NCI-H345 treated with DMSO at 0.1 percent for 48 hours (cell line): Measurements from ENCODE around the gene RAD51B.
"Not testable (repeated sequence)": the region's sequence is repeated elsewhere in the genome, so short reads cannot be mapped to it uniquely, and the experiment has no call there.

Experiments
- DNase-seq: peaks from one replicate; lab custom pipeline; 2025; ENCODE audit not compliant: unreplicated experiment; lab: John Stamatoyannopoulos, UW

RAD51B gene

DNA sequence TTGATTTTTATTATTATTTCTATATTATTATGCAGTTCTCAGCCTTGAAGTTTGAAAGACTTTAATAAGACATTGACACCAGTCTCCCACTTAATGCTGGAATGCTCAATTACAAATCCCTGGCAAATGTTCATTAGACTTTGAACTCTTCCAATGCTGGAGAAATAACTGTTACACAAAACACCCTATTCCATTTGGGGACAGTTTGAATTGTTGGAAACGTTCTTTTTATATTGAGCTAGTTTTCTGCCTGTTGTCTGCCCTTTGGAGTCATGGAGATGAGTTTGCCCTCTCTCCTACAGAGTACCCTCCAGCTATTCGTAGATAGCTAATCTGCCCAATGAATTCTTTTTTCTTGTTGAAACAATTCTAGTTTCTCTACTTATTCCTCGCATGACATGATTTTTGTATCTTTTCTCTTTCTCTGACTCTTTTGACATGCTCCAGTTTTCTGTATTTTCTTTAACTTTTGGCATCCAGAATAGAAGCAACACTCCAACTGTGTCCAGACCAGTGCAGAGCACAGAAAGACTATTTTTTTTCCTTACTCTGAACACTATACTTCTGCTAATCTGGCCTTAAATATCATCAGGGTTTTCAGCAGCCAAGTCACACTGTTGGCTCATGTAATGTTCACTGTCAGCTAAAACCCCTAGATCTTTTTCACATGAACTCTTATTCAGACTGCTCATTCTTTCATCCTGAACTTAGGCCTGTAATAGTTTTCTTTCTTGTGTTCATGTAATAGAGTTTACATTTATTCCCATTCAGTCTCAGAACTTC, 379.3 kb downstream of the RAD51B start:
- DNase-seq, result no peak

DNA sequence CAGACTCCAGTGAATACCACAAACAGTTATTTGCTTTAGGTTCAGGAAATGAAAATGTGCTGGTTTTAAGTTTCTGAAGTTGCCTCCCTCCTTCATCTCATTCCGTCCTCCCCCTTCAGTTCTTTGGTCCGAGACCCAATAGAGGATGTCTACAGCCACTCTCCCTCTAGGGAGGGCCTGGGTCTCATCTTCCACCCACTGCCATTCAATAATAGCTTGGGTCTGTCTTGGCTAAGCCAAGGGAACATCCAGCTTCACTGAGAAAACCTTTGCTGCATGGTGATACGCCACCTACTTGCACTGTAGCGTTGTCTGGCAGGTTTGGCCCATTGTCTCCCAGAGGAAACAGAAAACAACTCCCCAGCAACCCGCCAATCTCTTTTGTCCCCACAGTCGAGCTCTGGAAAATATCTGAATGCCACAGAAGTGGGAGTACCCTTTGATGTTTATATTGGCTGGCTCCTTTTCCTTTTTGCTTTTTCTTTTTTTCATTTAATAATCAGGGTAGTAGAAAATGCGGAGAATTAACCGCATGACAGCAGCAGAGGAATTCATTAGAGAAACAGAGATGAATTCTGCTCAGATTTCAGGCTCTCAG, 380.1 kb downstream of the RAD51B start:
- no peak for DNase-seq

DNA sequence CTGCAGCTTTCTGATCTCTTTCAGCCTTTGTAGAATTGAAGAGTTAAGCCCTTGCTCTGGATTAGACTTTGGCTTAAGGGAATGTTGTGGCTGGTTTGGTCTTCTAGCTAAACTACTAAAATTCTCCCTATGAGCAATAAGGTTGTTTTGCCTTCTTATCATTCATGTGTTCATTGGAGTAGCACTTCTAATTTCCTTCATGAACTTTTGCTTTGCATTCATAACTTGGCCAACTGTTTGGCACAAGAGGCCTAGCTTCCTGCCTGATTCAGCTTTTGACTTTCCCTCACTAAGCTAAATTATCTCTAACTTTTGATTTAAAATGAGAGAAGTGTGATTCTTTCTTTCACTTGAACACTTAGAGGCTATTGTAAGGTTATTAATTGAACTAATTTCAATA, 384.3 kb downstream of the RAD51B start:
- no peak for DNase-seq

DNA sequence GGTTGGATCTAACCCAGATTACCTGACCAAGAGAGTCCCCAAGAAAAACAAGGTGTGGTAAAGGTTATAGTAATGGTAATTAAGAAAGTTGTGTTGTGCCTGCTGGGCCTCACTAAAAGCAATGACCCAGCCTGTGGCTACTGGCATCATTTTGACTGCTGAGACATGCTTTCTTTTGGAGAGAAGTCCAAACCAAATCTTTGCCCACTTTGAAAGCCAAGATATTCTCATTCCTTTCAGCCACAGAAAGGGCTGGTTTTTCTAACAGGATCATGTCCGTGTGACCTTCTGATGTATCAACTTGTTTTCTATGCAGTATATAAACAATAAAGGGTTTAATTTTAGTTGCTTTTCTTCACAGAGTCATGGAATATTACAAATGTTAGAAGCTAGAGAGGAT, 388.6 kb downstream of the RAD51B start:
- DNase-seq, result no peak

DNA sequence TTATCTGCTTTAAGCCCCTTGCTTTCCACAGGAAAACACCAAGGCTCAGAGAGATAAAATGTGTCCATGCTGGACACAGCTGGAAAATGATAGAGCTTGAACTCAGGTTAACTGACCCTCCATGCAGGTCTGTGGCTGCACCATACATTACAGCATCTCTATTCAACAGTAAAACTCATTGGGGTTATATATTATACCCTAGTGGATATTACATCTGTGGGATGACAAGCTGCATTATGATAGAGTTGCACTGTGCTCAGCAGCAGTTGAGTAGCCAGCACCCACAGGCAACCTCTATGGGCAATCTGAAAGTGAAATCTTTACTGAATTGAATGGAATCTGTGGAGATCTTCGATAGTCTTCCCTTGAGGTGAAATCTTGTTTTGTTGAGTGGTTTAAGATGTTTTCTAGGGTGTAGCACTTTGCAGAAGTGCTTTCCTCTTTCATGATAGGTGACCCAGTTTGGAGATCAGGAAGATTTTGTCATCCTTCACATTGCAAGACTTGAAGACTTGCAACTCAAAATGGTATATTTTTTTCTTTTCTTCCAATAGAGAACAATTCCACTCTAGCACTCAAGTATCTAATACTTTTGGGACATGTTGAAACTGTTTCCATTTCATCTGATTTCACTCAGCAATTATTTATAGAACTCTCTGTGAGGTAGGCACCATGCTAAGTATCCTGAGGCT, 389.2 kb downstream of the RAD51B start:
- DNase-seq, result no peak

DNA sequence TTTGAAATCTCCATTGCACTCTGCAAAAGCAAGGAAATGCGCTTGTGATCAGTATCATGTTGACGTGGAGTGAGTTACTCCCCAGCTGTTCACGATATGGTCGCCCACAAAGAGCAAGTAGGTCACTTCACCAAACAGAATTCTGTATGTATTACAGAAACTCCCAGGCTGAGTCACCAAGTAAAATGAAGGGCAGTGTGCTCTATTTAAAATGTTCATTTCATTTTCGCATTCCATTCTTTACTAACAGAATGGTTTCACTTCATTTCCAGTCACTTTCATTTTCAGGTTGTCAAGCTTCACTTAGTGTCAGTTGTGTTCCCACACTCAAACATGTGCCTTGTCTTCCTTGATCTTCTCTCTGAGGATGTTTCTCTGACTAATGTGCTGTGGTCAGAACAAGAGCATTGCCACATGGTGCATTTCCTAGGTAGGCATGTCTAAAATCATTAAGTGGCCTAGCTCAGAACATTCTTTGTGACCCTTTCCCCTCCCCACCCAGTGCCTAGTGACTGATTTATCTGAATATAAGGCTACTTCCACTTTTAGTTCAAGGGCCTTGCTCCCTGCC, 391.2 kb downstream of the RAD51B start:
- no peak for DNase-seq

DNA sequence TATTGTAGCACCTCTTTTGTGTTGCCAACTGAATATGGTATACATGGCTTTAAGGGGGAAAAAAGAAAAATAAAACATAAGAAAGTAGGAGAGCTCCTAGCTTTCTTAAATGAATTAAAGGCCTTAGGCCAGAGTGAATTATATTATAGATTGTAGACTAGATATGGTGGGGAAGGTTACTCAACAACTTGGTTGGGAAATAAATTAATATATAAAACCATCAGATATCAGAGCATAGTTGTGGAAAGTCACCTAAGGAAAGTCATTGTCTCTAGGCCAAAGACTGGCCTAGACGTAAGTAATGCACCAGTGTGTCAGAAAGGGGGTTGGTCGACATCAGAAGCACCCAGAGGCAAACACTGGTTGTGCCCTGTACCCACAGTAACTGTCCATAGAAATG, 391.8 kb downstream of the RAD51B start:
- no peak for DNase-seq

DNA sequence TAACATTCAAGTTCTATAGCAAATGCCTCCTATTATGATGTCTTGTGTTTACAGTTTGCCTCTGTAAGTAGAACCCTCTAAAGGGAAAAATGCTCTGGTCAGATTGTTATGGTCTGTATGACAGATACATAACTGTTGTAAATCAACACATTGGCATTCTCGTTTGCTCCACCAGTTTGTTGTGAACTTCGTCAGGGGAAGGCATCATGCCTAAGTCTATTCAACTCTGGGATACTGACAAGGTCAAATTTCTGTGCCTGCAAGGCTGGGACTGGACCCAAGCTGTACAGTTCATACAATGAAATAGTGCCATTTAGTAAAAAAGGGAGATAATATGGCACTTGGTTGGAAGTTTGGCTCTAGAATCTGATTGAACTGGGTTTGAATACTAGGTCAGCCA, 392.3 kb downstream of the RAD51B start:
- no peak for DNase-seq

DNA sequence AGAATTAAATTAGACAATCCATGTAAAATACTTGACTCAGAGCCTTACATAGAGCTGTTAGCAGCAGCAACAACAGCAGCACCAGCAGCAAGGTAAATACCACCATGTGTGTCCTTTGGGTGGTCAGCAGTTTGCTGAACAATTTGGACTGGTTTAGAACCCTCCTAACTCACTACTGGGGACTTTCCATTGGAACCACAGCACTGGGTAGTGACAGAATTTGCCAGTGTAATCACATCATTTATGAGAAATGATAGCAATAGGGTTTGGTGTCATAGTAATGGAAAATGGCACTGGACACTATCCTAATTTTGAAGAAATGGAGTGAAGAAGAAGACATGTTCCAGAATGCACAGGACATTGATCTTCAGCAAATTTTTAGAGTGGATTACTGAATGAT, 392.8 kb downstream of the RAD51B start:
- DNase-seq, result no peak

DNA sequence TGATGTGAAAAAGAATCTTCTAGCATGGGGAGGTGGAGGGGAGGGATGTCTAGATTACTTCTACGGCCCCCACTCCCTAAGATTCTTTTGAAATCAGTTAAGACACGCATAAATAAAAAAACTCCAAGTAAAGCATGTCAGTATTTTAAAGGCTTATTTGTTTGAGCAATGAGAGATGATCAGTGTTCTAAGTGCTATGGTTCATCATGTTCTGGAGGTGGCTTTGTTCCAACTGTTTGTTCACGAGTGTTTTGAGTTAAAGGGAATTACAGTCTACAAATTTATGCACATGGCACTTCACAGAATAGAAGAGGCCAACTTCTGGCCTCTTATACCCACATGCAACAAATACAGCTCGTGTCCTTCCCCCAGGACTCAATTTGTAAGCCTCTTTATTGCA, 394.9 kb downstream of the RAD51B start:
- DNase-seq, result peak; percentile 71

DNA sequence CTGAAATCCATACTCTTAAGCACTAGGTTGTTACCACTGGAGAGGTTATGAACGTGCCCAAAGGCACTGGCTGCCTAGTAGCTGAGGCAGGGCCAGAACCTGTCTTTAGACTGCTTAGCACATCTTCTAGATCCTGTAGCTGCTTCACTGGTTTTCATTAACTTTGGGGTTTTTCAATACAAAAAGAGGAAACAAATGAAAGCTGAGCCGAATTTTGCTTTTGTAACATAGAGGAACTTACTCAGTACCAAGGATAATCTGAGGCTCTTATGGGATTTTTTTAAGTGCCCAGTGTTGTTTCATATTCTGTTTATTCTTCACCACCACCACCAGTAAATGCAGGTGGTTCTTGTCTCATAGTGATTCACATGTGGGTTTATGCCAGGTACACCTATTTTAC, 396.1 kb downstream of the RAD51B start:
- DNase-seq, result no peak

DNA sequence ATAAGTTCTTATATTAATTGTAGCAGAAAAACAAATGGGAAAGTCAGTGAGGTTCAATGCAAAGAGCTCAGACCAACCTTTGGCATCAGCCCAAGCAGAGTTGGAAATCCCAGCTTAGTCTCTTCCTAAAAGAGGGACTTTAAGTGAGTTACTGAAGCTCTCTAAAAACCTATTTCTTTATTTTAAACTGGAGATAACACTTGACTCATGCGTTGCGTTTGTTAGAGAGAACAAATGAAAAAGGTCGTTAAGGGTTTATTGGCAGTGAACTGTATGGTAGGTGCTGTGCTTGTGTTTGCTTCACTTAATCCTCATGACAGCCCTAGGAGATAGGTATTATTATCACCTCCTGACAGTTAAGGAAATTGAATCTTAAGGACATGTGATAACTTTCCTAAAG, 396.5 kb downstream of the RAD51B start:
- DNase-seq, result peak; percentile 73

DNA sequence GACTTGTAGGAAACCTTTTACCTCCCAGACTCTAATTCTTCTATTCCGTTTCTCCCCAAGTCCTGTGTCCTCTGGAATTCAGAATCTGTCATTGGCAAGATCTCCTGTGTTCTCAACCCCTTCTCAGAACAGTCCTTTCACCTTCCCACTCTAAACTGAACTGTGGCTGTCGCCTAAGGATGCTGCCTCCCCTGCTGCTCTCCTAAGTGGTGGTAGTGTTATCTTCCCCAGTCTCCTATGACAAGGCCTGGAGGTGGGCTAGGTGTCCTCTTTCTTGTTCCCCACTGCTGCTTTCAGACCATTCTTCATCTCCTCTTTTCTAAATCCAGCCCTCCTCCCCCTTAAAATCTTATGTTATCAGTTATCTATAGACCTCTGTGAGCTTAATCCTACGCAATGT, 397.4 kb downstream of the RAD51B start:
- no peak for DNase-seq

DNA sequence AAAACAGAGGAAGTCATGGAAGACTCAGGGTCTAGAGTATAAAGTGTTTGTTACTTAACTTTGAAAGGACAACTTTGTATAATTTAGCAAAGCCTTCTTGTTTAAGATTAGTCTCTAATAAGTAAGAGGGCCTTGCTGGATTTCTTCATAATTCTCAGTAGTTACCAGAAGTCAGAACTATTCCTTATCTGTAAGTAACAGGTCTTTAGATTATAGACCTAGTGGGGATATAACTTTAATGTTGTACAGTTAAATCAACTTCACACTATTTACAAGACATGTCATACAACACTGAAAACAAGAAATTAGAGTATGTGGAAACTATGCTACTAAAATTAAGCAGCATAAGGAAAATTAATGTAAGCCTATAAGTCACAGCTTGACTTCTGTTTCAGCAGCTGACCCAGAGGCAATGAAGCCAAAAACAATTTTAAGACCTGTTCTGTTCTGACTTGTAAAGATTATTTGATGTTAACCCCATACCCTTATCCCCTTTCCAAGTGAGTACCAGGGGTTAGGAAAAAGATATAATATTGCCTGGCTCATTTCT, 398.3 kb downstream of the RAD51B start:
- DNase-seq, result no peak

DNA sequence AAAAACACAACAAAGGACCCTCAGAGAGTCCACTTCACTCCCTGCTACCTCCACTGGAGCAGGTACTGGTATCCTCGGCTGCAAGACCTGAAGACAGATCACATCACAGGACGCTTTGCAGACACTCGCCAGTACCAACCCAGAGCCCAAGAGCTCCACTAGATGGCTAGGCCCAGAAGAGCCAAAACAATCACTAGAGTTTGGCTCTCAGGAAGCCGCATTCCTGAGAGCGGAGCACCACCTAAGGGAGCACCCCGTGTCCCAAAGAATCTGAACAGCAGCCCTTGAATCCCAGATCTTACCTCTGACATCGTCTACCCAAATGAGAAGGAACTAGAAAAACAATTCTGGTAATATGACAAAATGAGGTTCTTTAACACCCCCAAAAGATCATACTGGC, 399.8 kb downstream of the RAD51B start:
- no peak for DNase-seq

DNA sequence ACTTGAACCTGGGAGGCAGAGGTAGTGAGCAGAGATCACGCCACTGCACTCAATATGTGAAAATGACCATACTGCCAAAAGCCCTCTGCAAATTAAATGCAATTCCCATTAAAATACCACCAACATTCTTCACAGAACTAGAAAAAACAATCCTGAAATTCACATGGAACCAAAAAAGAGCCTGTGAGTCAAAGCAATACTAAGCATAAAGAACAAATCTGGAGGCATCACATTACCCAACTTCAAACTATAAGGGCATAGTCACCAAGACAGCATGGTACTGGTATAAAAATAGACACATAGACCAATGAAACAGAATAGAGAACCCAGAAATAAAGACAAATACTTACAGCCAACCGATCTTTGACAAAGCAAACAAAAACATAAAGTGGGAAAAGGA, 401.5 kb downstream of the RAD51B start:
- DNase-seq, result not testable (repeated sequence)

DNA sequence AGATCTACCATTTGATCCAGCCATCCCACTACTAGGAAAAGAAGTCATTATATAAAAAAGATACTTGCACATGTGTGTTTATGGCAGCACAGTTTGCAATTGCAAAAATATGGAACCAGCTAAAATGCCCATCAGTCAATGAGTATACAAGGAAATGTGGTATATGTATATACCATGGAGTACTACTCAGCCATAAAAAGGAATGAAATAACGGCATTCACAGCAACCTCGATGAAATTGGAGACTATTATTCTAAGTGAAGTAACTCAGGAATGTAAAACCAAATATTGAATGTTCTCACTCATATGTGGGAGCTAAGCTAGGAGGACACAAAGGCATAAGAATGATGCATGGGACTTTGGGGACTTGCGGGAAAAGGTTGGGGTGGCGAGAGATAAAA, 402.6 kb downstream of the RAD51B start:
- no peak for DNase-seq

DNA sequence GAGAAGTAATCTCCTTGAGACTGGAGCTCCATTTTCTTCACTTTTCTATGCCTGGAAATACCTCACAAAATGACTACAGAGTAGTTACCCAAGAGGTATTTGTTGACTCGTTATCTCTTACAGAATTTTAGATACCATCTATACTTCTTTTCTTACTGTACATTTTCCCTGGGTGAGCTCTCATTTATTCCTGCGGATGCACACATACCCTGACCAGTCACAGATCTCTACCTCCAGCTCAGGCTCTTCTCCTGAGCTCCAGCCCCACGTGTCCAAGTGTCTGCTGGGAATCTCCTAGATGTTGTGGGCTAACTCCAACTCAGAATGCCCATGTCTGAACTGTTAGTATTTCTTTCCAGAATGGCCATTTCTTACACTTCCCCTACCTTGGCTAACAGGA, 403.1 kb downstream of the RAD51B start:
- DNase-seq, result no peak

DNA sequence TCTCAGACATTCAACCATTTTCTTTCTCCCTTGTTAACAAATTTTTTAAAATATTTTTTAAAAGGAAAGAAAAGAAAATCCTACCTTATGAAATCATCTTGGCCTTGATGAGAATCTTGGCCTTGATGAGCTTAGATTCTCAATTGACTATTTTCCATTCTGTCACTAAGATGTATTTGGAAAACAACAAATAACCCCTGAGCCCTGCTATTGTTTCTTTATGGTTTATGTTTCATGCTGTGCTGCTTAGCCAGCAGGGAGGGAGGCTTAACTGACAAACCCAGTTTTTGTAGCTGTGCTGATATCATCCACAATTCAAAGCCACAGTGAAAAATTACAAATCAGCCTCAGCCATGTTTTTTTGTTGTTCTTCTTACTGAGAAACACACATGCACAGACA, 404.1 kb downstream of the RAD51B start:
- DNase-seq, result no peak

DNA sequence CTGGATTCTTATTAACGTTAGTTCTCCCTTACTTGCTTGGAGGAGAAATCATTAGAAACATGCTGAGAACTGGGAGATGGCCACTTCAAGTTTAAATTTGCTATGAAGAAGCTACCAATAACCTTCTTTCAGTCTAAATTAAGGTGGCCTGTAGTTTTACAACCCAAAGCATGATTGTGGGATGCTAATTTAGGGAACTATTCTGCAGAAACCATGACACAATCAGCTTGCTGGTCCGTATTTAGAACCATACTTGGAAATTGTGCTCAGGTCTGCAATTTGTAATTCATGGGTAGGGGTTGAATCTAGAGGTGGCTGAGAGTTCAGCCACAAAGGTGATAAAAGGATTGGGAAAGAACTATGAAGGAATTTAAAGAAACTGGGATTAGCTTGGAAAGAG, 405.7 kb downstream of the RAD51B start:
- DNase-seq, result no peak

DNA sequence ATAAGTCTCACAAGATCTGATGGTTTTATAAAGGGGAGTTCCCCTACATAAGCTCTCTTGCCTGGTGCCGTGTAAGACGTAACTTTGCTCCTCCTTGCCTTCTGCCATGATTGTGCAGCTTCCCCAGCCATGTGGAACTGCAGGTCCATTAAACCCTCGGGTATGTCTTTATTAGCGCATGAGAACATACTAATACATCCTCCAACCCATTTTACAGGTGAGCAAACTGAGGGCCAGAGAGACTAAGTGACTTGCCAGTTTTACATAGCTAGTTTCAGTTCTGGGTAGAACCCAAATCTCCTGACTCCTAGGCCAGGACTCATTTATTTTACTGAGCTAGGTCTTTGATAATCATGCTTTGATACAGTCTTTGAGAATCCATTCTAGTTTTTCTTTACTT, 406.9 kb downstream of the RAD51B start:
- DNase-seq, result no peak

DNA sequence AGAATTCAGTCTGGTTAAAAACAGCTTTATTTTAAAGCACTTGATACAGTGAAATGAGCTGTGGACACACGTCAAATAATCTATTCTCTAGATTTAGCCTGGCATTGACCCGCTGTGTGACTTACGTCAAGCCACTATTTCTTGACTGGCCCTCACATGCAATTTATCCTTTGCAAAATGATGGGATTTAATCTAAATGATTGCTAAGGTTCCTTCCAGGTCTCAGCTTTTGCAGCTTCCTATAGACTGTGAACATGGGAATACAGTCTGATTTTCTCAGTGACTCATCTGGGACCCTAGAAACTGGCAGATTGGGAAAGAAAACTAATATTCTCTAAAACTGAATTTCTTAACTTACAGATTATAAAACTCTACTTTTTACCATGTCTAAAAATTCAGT, 409.1 kb downstream of the RAD51B start:
- no peak for DNase-seq
